Measurements from ENCODE around the gene SLAMF1.

SLAMF1 gene

GRCh38 chr1:160625321-160625720, 21.5 kb downstream of the SLAMF1 start:
- H4K91ac ChIP-seq (ENCODE audit: low read depth, low read length, poor library complexity) = no peak overlapping the region
- H3K27ac ChIP-seq (replicated peaks; ENCODE audit: low read length) = no peak overlapping the region
- no peaks in the 10 kb centered on the region for H3K36me3 ChIP-seq (replicated peaks in 1 of 2; ENCODE audit: control insufficient read depth in 2 of 2, insufficient read depth in 2 of 2, low read length in 2 of 2)
- H4K8ac ChIP-seq (ENCODE audit: low read depth, low read length) = no peak overlapping the region
- no peak overlapping the region for H2BK12ac ChIP-seq (ENCODE audit: low read length)
- H3K9me3 ChIP-seq (replicated peaks in 1 of 2; ENCODE audit: control insufficient read depth in 2 of 2, insufficient read depth in 1 of 2, low read depth in 1 of 2, low read length in 2 of 2) = no peaks in the 10 kb centered on the region
- H2BK15ac ChIP-seq (ENCODE audit: low read length) = no peak overlapping the region
- H3K79me1 ChIP-seq (ENCODE audit: low read depth, low read length) = no peaks in the 10 kb centered on the region
- no peak overlapping the region for H2AK5ac ChIP-seq (ENCODE audit: low read depth, low read length)
- no peak overlapping the region for H2BK5ac ChIP-seq (ENCODE audit: low read length)
- H2BK120ac ChIP-seq (ENCODE audit: low read depth, low read length) = no peak overlapping the region
- H3K27me3 ChIP-seq (ENCODE audit: control insufficient read depth in 3 of 3, insufficient read depth in 3 of 3, low read depth in 1 of 3, low read length in 3 of 3) = no peaks in the 10 kb centered on the region
- no peak overlapping the region for H2AFZ ChIP-seq (ENCODE audit: low read length)
- no peak overlapping the region for H3K4me2 ChIP-seq (ENCODE audit: insufficient read depth, low read length, poor library complexity, severe bottlenecking)
- H3K18ac ChIP-seq (ENCODE audit: low read length) = no peak overlapping the region
- H3K4me1 ChIP-seq (ENCODE audit: control insufficient read depth in 2 of 2, insufficient read depth in 1 of 2, low read depth in 1 of 2, low read length in 2 of 2) = peaks cover 0 to 1% of the 10 kb centered on the region in 2 donors
- DNase-seq (ENCODE audit: low spot score) = no peak
- no CpG with 5 or more reads among the region's 1 CpG for WGBS, 2 donors (ENCODE audit: extremely low coverage in 2 of 2, insufficient read length in 2 of 2, insufficient replicate concordance in 1 of 2)
- no peak overlapping the region for H3K4me3 ChIP-seq (ENCODE audit: low read length in 2 of 2)
- no peak overlapping the region for H3K14ac ChIP-seq (ENCODE audit: low read length)
- no peak overlapping the region for H3K9ac ChIP-seq (ENCODE audit: low read depth, low read length, poor library complexity)
- H3K23ac ChIP-seq (ENCODE audit: low read depth, low read length, poor library complexity) = no peak overlapping the region
- H3K4ac ChIP-seq (ENCODE audit: low read length) = no peak overlapping the region

GRCh38 chr1:160624464-160624863, 22.4 kb downstream of the SLAMF1 start:
- Histone ChIP-seq H2AK5ac (ENCODE audit: low read depth, low read length) (no peak overlapping the region), H4K8ac (ENCODE audit: low read depth, low read length) (no peak overlapping the region), H3K36me3 (replicated peaks in 1 of 2; ENCODE audit: control insufficient read depth in 2 of 2, insufficient read depth in 2 of 2, low read length in 2 of 2) (no peaks in the 10 kb centered on the region), H2BK15ac (ENCODE audit: low read length) (no peak overlapping the region), H3K23ac (ENCODE audit: low read depth, low read length, poor library complexity) (no peak overlapping the region), H4K91ac (ENCODE audit: low read depth, low read length, poor library complexity) (no peak overlapping the region), H3K14ac (ENCODE audit: low read length) (no peak overlapping the region), H3K9ac (ENCODE audit: low read depth, low read length, poor library complexity) (no peak overlapping the region), H2AFZ (ENCODE audit: low read length) (no peak overlapping the region), H3K4me1 (ENCODE audit: control insufficient read depth in 2 of 2, insufficient read depth in 1 of 2, low read depth in 1 of 2, low read length in 2 of 2) (no peaks in the 10 kb centered on the region), H3K4me3 (ENCODE audit: low read length in 2 of 2) (no peak overlapping the region), H3K18ac (ENCODE audit: low read length) (no peak overlapping the region), H3K27ac (replicated peaks; ENCODE audit: low read length) (no peak overlapping the region), H2BK120ac (ENCODE audit: low read depth, low read length) (no peak overlapping the region), H3K4me2 (ENCODE audit: insufficient read depth, low read length, poor library complexity, severe bottlenecking) (no peak overlapping the region), H3K27me3 (ENCODE audit: control insufficient read depth in 3 of 3, insufficient read depth in 3 of 3, low read depth in 1 of 3, low read length in 3 of 3) (no peaks in the 10 kb centered on the region), H2BK5ac (ENCODE audit: low read length) (no peak overlapping the region), H3K79me1 (ENCODE audit: low read depth, low read length) (no peaks in the 10 kb centered on the region), H3K4ac (ENCODE audit: low read length) (no peak overlapping the region), H2BK12ac (ENCODE audit: low read length) (no peak overlapping the region), H3K9me3 (replicated peaks in 1 of 2; ENCODE audit: control insufficient read depth in 2 of 2, insufficient read depth in 1 of 2, low read depth in 1 of 2, low read length in 2 of 2) (no peaks in the 10 kb centered on the region)
- DNase-seq (ENCODE audit: low spot score) = no peak
- WGBS, 2 donors (ENCODE audit: extremely low coverage in 2 of 2, insufficient read length in 2 of 2, insufficient replicate concordance in 1 of 2) = no CpG with 5 or more reads among the region's 3 CpGs

- Histone ChIP-seq H2BK5ac (ENCODE audit: low read length) (no peak overlapping the region), H3K4me3 (ENCODE audit: low read length in 2 of 2) (no peak overlapping the region), H3K79me1 (ENCODE audit: low read depth, low read length) (no peaks in the 10 kb centered on the region), H3K4ac (ENCODE audit: low read length) (no peak overlapping the region), H2BK120ac (ENCODE audit: low read depth, low read length) (no peak overlapping the region), H3K9ac (ENCODE audit: low read depth, low read length, poor library complexity) (no peak overlapping the region), H3K9me3 (replicated peaks in 1 of 2; ENCODE audit: control insufficient read depth in 2 of 2, insufficient read depth in 1 of 2, low read depth in 1 of 2, low read length in 2 of 2) (no peaks in the 10 kb centered on the region), H3K4me1 (ENCODE audit: control insufficient read depth in 2 of 2, insufficient read depth in 1 of 2, low read depth in 1 of 2, low read length in 2 of 2) (no peaks in the 10 kb centered on the region), H2AK5ac (ENCODE audit: low read depth, low read length) (no peak overlapping the region), H3K4me2 (ENCODE audit: insufficient read depth, low read length, poor library complexity, severe bottlenecking) (no peak overlapping the region), H3K14ac (ENCODE audit: low read length) (no peak overlapping the region), H3K18ac (ENCODE audit: low read length) (no peak overlapping the region), H3K36me3 (replicated peaks in 1 of 2; ENCODE audit: control insufficient read depth in 2 of 2, insufficient read depth in 2 of 2, low read length in 2 of 2) (no peaks in the 10 kb centered on the region), H4K91ac (ENCODE audit: low read depth, low read length, poor library complexity) (no peak overlapping the region), H2BK12ac (ENCODE audit: low read length) (no peak overlapping the region), H3K27me3 (ENCODE audit: control insufficient read depth in 3 of 3, insufficient read depth in 3 of 3, low read depth in 1 of 3, low read length in 3 of 3) (no peaks in the 10 kb centered on the region), H2AFZ (ENCODE audit: low read length) (no peak overlapping the region), H3K23ac (ENCODE audit: low read depth, low read length, poor library complexity) (no peak overlapping the region), H4K8ac (ENCODE audit: low read depth, low read length) (no peak overlapping the region), H3K27ac (replicated peaks; ENCODE audit: low read length) (no peak overlapping the region), H2BK15ac (ENCODE audit: low read length) (no peak overlapping the region)
- DNase-seq (ENCODE audit: low spot score) = no peak
- no CpG with 5 or more reads among the region's 1 CpG for WGBS, 2 donors (ENCODE audit: extremely low coverage in 2 of 2, insufficient read length in 2 of 2, insufficient replicate concordance in 1 of 2)
These were observed 23.0 kb downstream of the SLAMF1 start for GRCh38 chr1:160623862-160624261.

GRCh38 chr1:160623227-160623633, 23.6 kb downstream of the SLAMF1 start:
- Histone ChIP-seq H3K18ac (ENCODE audit: low read length) (no peak overlapping the region), H4K8ac (ENCODE audit: low read depth, low read length) (no peak overlapping the region), H3K36me3 (replicated peaks in 1 of 2; ENCODE audit: control insufficient read depth in 2 of 2, insufficient read depth in 2 of 2, low read length in 2 of 2) (no peaks in the 10 kb centered on the region), H3K4ac (ENCODE audit: low read length) (no peak overlapping the region), H4K91ac (ENCODE audit: low read depth, low read length, poor library complexity) (no peak overlapping the region), H3K23ac (ENCODE audit: low read depth, low read length, poor library complexity) (no peak overlapping the region), H3K79me1 (ENCODE audit: low read depth, low read length) (no peaks in the 10 kb centered on the region), H3K4me1 (ENCODE audit: control insufficient read depth in 2 of 2, insufficient read depth in 1 of 2, low read depth in 1 of 2, low read length in 2 of 2) (no peaks in the 10 kb centered on the region), H3K9me3 (replicated peaks in 1 of 2; ENCODE audit: control insufficient read depth in 2 of 2, insufficient read depth in 1 of 2, low read depth in 1 of 2, low read length in 2 of 2) (no peaks in the 10 kb centered on the region), H3K4me2 (ENCODE audit: insufficient read depth, low read length, poor library complexity, severe bottlenecking) (no peak overlapping the region), H3K4me3 (ENCODE audit: low read length in 2 of 2) (no peak overlapping the region), H2BK12ac (ENCODE audit: low read length) (no peak overlapping the region), H3K9ac (ENCODE audit: low read depth, low read length, poor library complexity) (no peak overlapping the region), H2AK5ac (ENCODE audit: low read depth, low read length) (no peak overlapping the region), H2BK5ac (ENCODE audit: low read length) (no peak overlapping the region), H2AFZ (ENCODE audit: low read length) (no peak overlapping the region), H3K14ac (ENCODE audit: low read length) (no peak overlapping the region), H2BK120ac (ENCODE audit: low read depth, low read length) (no peak overlapping the region), H3K27ac (replicated peaks; ENCODE audit: low read length) (no peak overlapping the region), H2BK15ac (ENCODE audit: low read length) (no peak overlapping the region), H3K27me3 (ENCODE audit: control insufficient read depth in 3 of 3, insufficient read depth in 3 of 3, low read depth in 1 of 3, low read length in 3 of 3) (no peaks in the 10 kb centered on the region)
- WGBS, 2 donors (ENCODE audit: extremely low coverage in 2 of 2, insufficient read length in 2 of 2, insufficient replicate concordance in 1 of 2) = no CpG with 5 or more reads among the region's 3 CpGs
- no peak for DNase-seq (ENCODE audit: low spot score)
